ENCODE measurements around the gene KAZN.

Gene KAZN

DNA sequence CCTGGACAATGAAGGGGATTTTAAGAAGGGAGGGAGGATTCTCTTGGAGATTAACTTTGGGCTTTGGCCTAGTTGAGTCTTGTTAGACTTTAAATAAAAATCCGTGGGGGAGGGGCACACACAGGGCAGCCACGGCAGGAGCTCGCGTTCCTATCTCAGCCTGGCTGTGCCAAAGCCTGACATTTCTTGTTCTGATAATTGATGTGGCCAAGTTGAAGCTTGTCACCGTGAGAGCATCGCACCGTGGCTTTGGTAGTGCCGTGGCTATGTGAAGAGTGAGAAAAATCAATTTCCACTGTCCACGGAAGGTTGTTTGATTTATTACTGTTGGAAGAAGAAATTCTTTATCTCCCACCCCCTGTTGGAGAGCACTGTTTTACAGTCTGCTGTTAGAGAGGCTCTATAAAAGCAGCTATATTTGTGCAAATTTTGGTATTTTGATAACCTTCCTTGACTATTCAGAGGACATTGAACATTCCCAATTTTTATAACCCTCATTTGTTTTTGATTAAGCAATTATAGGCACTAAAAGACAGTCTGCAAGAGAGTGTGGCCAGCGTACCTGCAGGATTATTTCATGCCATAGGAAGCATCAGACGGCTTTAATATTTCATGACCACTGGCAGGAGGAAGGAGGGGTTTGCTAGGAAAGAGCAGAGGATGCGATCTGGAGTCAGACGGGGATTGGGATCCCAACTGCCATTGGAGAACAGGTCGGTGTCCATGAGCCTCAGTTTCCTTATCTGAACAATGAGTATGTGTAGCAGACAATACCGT, 160.7 kb downstream of the KAZN start:
- Histone ChIP-seq H3K36me3 (ENCODE audit: insufficient read depth, low read length) (no peaks in the 10 kb centered on the region), H3K79me2 (ENCODE audit: insufficient read depth, low read length) (no peaks in the 10 kb centered on the region), H3K27me3 (ENCODE audit: insufficient read depth, low read length, poor library complexity, severe bottlenecking) (no peaks in the 10 kb centered on the region), H3K4me3 (ENCODE audit: low read length, poor library complexity, severe bottlenecking) (no peak overlapping the region), H3K4me1 (ENCODE audit: insufficient read depth, low read length, poor library complexity, severe bottlenecking) (peaks cover 11% of the 10 kb centered on the region), H3K9me3 (ENCODE audit: insufficient read depth, low read depth, low read length) (no peaks in the 10 kb centered on the region), H3K9me2 (replicated peaks; ENCODE audit: low read depth, low read length) (no peaks in the 10 kb centered on the region), H2AFZ (ENCODE audit: low read length) (no peak overlapping the region), H3K9ac (ENCODE audit: low read depth, low read length, poor library complexity, severe bottlenecking) (no peak overlapping the region), H3K4me2 (ENCODE audit: low read depth, low read length, poor library complexity, severe bottlenecking) (no peak overlapping the region), H4K20me1 (ENCODE audit: insufficient read depth, low read length, poor library complexity, severe bottlenecking) (no peaks in the 10 kb centered on the region), H3F3A (ENCODE audit: low read depth) (no peaks in the 10 kb centered on the region)
- TF ChIP-seq EZH2phosphoT487 (IDR thresholded peaks at IDR 0.05; ENCODE audit: borderline replicate concordance) = no peak
- TF ChIP-seq, protein P1, sequence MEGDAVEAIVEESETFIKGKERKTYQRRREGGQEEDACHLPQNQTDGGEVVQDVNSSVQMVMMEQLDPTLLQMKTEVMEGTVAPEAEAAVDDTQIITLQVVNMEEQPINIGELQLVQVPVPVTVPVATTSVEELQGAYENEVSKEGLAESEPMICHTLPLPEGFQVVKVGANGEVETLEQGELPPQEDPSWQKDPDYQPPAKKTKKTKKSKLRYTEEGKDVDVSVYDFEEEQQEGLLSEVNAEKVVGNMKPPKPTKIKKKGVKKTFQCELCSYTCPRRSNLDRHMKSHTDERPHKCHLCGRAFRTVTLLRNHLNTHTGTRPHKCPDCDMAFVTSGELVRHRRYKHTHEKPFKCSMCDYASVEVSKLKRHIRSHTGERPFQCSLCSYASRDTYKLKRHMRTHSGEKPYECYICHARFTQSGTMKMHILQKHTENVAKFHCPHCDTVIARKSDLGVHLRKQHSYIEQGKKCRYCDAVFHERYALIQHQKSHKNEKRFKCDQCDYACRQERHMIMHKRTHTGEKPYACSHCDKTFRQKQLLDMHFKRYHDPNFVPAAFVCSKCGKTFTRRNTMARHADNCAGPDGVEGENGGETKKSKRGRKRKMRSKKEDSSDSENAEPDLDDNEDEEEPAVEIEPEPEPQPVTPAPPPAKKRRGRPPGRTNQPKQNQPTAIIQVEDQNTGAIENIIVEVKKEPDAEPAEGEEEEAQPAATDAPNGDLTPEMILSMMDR (conservative IDR thresholded peaks at IDR 0.05; ENCODE audit: low read length) = no peak

DNA sequence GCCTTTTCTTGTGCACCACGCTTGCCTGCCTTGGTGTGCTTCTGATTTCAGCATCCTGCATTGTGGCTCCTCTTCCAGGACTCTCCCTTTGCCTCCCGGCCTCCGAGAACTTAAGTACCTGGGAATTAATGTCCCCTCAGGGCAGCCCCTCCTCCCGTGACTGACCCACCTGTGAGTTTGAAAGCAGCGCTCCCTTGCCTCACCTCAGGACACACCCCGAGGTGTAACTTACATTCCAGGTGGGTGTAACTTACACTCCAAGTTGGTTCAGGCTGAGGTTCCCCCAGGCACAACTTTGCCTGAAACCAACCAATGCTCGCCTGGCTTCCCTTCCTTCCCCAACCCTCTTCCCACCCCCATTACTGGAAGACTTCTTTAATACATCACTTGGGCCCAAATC, 161.4 kb downstream of the KAZN start:
- H3K9me3 ChIP-seq (ENCODE audit: insufficient read depth, low read depth, low read length) = no peaks in the 10 kb centered on the region
- no peaks in the 10 kb centered on the region for H3K9me2 ChIP-seq (replicated peaks; ENCODE audit: low read depth, low read length)
- no peak overlapping the region for H2AFZ ChIP-seq (ENCODE audit: low read length)
- no peak overlapping the region for H3K4me2 ChIP-seq (ENCODE audit: low read depth, low read length, poor library complexity, severe bottlenecking)
- H3K27me3 ChIP-seq (ENCODE audit: insufficient read depth, low read length, poor library complexity, severe bottlenecking) = no peaks in the 10 kb centered on the region
- H3K4me3 ChIP-seq (ENCODE audit: low read length, poor library complexity, severe bottlenecking) = no peak overlapping the region
- no peaks in the 10 kb centered on the region for H4K20me1 ChIP-seq (ENCODE audit: insufficient read depth, low read length, poor library complexity, severe bottlenecking)
- H3K9ac ChIP-seq (ENCODE audit: low read depth, low read length, poor library complexity, severe bottlenecking) = no peak overlapping the region
- peaks cover 11% of the 10 kb centered on the region for H3K4me1 ChIP-seq (ENCODE audit: insufficient read depth, low read length, poor library complexity, severe bottlenecking)
- H3F3A ChIP-seq (ENCODE audit: low read depth) = no peaks in the 10 kb centered on the region
- H3K36me3 ChIP-seq (ENCODE audit: insufficient read depth, low read length) = no peaks in the 10 kb centered on the region
- H3K79me2 ChIP-seq (ENCODE audit: insufficient read depth, low read length) = no peaks in the 10 kb centered on the region
- TF ChIP-seq, protein P1 (conservative IDR thresholded peaks at IDR 0.05; ENCODE audit: low read length) = no peak
- TF ChIP-seq EZH2phosphoT487 (IDR thresholded peaks at IDR 0.05; ENCODE audit: borderline replicate concordance) = no peak

DNA sequence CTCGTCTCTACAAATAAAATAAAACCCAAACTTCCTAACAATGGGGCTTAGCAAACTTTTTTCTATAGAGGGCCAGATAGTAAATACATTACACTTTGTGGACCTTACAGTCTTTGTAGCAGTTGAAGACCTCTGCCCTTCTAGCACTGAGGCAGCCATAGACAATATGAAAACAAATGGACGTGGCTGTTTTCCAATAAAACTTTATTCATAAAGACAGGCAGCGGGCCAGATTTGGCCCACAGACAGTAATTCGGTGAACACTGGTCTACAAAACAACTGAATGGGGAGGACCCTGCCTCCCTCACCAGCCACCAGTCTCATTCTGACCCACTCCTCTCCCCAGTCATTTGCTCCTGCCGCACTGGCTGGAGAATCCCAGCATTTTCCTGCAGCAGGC, 162.3 kb downstream of the KAZN start:
- Histone ChIP-seq H3K27me3 (ENCODE audit: insufficient read depth, low read length, poor library complexity, severe bottlenecking) (no peaks in the 10 kb centered on the region), H3F3A (ENCODE audit: low read depth) (no peaks in the 10 kb centered on the region), H3K4me1 (ENCODE audit: insufficient read depth, low read length, poor library complexity, severe bottlenecking) (peaks cover 7% of the 10 kb centered on the region), H3K9ac (ENCODE audit: low read depth, low read length, poor library complexity, severe bottlenecking) (no peak overlapping the region), H3K4me2 (ENCODE audit: low read depth, low read length, poor library complexity, severe bottlenecking) (no peak overlapping the region), H2AFZ (ENCODE audit: low read length) (no peak overlapping the region), H3K36me3 (ENCODE audit: insufficient read depth, low read length) (no peaks in the 10 kb centered on the region), H3K79me2 (ENCODE audit: insufficient read depth, low read length) (no peaks in the 10 kb centered on the region), H3K4me3 (ENCODE audit: low read length, poor library complexity, severe bottlenecking) (no peak overlapping the region), H3K9me3 (ENCODE audit: insufficient read depth, low read depth, low read length) (no peaks in the 10 kb centered on the region), H3K9me2 (replicated peaks; ENCODE audit: low read depth, low read length) (no peaks in the 10 kb centered on the region), H4K20me1 (ENCODE audit: insufficient read depth, low read length, poor library complexity, severe bottlenecking) (no peaks in the 10 kb centered on the region)
- TF ChIP-seq, protein P1 (conservative IDR thresholded peaks at IDR 0.05; ENCODE audit: low read length) = no peak
- TF ChIP-seq EZH2phosphoT487 (IDR thresholded peaks at IDR 0.05; ENCODE audit: borderline replicate concordance) = no peak
